Endothelial cell of umbilical vein (primary cell): ENCODE measurements around the gene ARSJ. TPM values are rescaled to one million over a fixed set of nuclear protein-coding genes. Genes with fewer than 3 reads are reported as not detected.

Experiments
- BruUV-seq: library from RNA; stranded (reverse); fragments of 400-500 nt; replicated peaks from 2 replicates; lab custom pipeline; 2021; lab: Mats Ljungman, UMichigan
- CTCF ChIA-PET: fragments of 300-600, 350-600 bp; sonication (Branson Sonifier 250); formaldehyde crosslinking; loops from one replicate; lab custom pipeline; 2021; ENCODE audit warnings: antibody characterized with exemption, inconsistent platforms; lab: Charles Lee
- POLR2A ChIA-PET: fragments of 300-600, 350-600 bp; sonication (Branson Sonifier 250); formaldehyde crosslinking; loops from one replicate; lab custom pipeline; 2021; ENCODE audit warnings: antibody characterized with exemption, inconsistent platforms; lab: Charles Lee
- DNase-seq: peaks from one replicate; pipeline ENCODE4 v3.0.0-alpha.2; 2011; ENCODE audit warnings: low read depth, low spot score
- FAIRE-seq: peaks from 2 replicates; lab custom pipeline; 2011; peaks lifted over from hg19 to GRCh38; lab: Jason Lieb, UNC
- H2AFZ ChIP-seq: 2 replicates; pipeline ENCODE4 v1.6.0; 2012; ENCODE audit warnings: low read depth, low read length, control low read depth, inconsistent platforms
- H3K27ac ChIP-seq: 2 replicates; pipeline ENCODE4 v1.5.1; 2011; ENCODE audit warnings: low read depth, mild to moderate bottlenecking, control low read depth, low read length, moderate library complexity; ENCODE audit not compliant: insufficient read depth
- H3K27me3 ChIP-seq, 2 experiments: 2 replicates each; pipeline versions ENCODE4 v1.6.0 to v1.6.1; 2011; ENCODE audit warnings: low read length in 2 of 2, mixed read lengths in 1 of 2; ENCODE audit not compliant: control insufficient read depth in 2 of 2, insufficient read depth in 2 of 2
- H3K36me3 ChIP-seq, 2 experiments: 2 replicates in 1 of 2; 3 replicates in 1 of 2; pipeline ENCODE4 v1.5.1; 2011; ENCODE audit warnings: low read length in 2 of 2, mild to moderate bottlenecking in 1 of 2, moderate library complexity in 1 of 2; ENCODE audit not compliant: control insufficient read depth in 2 of 2, insufficient read depth in 2 of 2; ENCODE audit errors: extremely low read depth in 1 of 2
- H3K4me1 ChIP-seq: 3 replicates; pipeline ENCODE4 v1.5.1; 2011; ENCODE audit warnings: mild to moderate bottlenecking, low read length; ENCODE audit not compliant: control insufficient read depth, insufficient read depth; ENCODE audit errors: extremely low read depth
- H3K4me2 ChIP-seq: 2 replicates; pipeline ENCODE4 v1.6.1; 2011; ENCODE audit warnings: low read length, control low read depth, mixed read lengths; ENCODE audit not compliant: insufficient read depth
- H3K4me3 ChIP-seq, 3 experiments: fragments of 200-600 bp in 1 of 3; sonication (generic), shearing (Covaris generic) in 1 of 3; replicated peaks in 1 of 3; 2 replicates each; pipeline ENCODE4 v1.5.1; 2011 to 2016; ENCODE audit warnings: control low read depth in 3 of 3, low read length in 3 of 3, mild to moderate bottlenecking in 2 of 3, inconsistent platforms in 1 of 3, low read depth in 1 of 3, moderate library complexity in 1 of 3; ENCODE audit not compliant: insufficient read depth in 1 of 3
- H3K79me2 ChIP-seq: 2 replicates; pipeline ENCODE4 v1.6.0; 2012; ENCODE audit warnings: low read length, inconsistent platforms; ENCODE audit not compliant: control insufficient read depth, insufficient read depth
- H3K9ac ChIP-seq: replicated peaks from 2 replicates; pipeline ENCODE3; 2011; ENCODE audit warnings: low read length, control low read depth; ENCODE audit not compliant: insufficient read depth; ENCODE audit errors: extremely low read depth
- H3K9me1 ChIP-seq: replicated peaks from 3 replicates; pipeline ENCODE4 v1.6.0; 2011; ENCODE audit warnings: mild to moderate bottlenecking, low read length; ENCODE audit not compliant: control insufficient read depth, insufficient read depth; ENCODE audit errors: extremely low read depth
- H3K9me3 ChIP-seq: replicated peaks from 2 replicates; pipeline ENCODE4 v1.5.1; 2012; ENCODE audit warnings: low read length, inconsistent platforms; ENCODE audit not compliant: control insufficient read depth, insufficient read depth
- H4K20me1 ChIP-seq: replicated peaks from 2 replicates; pipeline ENCODE3; 2011; ENCODE audit warnings: mild to moderate bottlenecking, low read length; ENCODE audit not compliant: control insufficient read depth, insufficient read depth; ENCODE audit errors: extremely low read depth
- EZH2 ChIP-seq: IDR thresholded peaks from 2 replicates; pipeline ENCODE4 v1.6.1; 2012; ENCODE audit warnings: borderline replicate concordance, low read depth, mild to moderate bottlenecking, moderate library complexity, low read length, inconsistent platforms; ENCODE audit not compliant: severe bottlenecking
- FOS ChIP-seq: IDR thresholded peaks from 2 replicates; pipeline ENCODE4 v1.6.1; 2011; ENCODE audit warnings: mild to moderate bottlenecking, low read length, moderate library complexity, borderline replicate concordance; ENCODE audit not compliant: insufficient read depth
- GATA2 ChIP-seq: IDR thresholded peaks from 2 replicates; pipeline ENCODE4 v1.7.0; 2011; ENCODE audit warnings: low read depth, mild to moderate bottlenecking, moderate library complexity, mixed read lengths, low read length; ENCODE audit not compliant: insufficient read length, insufficient read depth
- JUN ChIP-seq: IDR thresholded peaks from 2 replicates; pipeline ENCODE4 v1.6.1; 2011; ENCODE audit warnings: borderline replicate concordance, low read depth; ENCODE audit not compliant: insufficient read length, insufficient read depth
- MYC ChIP-seq: IDR thresholded peaks from one replicate; pipeline ENCODE4 v1.6.1; 2011; ENCODE audit warnings: mild to moderate bottlenecking, low read depth, low read length
- POLR2A ChIP-seq: IDR thresholded peaks from 2 replicates; pipeline ENCODE4 v1.6.1; 2012; ENCODE audit warnings: low read depth, mild to moderate bottlenecking, control low read depth, low read length
- POLR2AphosphoS5 ChIP-seq: IDR thresholded peaks from 2 replicates; pipeline ENCODE4 v1.6.1; 2012; ENCODE audit warnings: low read depth, mild to moderate bottlenecking, control low read depth, low read length, moderate library complexity; ENCODE audit not compliant: insufficient read depth
- dilution Hi-C: fragments of 300-500 bp; cut with MboI; formaldehyde crosslinking; loops from one replicate; pipeline ENCODE4 v1.15.0; 2019; ENCODE audit warnings: low sequenced_read_pairs; ENCODE audit not compliant: extremely low pct_ligation_motif_present
- intact Hi-C: fragments of 100-400 bp; cut with micrococcal nuclease; formaldehyde crosslinking; loops from one replicate; pipeline ENCODE4 v1.10.0; 2022
- polyA plus RNA-seq, 4 experiments: library from polyadenylated mRNA; depleted of rRNA in 3 of 4; stranded (reverse) in 3 of 4; unstranded in 1 of 4; fragments of >200 nt; gene quantifications; 2 replicates each; pipeline versions ENCODE4 v1.2.1 to v1.2.3, GENCODE V29; 2011 to 2012; ENCODE audit warnings: missing spikeins in 1 of 4
- total RNA-seq: library from RNA; stranded (reverse); gene quantifications from 2 replicates; pipeline ENCODE4 v1.2.3, GENCODE V29; 2021
- TF ChIP-seq, protein P1 (sequence below): IDR thresholded peaks from 2 replicates; pipeline ENCODE4 v1.6.1; 2011; ENCODE audit not compliant: insufficient read depth, insufficient read length
- TF ChIP-seq, protein P2 (sequence below), 2 donors: IDR thresholded peaks; 1 replicate in 1 of 2; 2 replicates in 1 of 2; pipeline ENCODE4 v1.5.1; 2011; ENCODE audit warnings: low read length in 2 of 2, mild to moderate bottlenecking in 2 of 2, moderate library complexity in 2 of 2, control low read depth in 1 of 2, inconsistent platforms in 1 of 2, low read depth in 1 of 2; ENCODE audit not compliant: insufficient read depth in 1 of 2; ENCODE audit errors: extremely low read depth in 1 of 2

Gene ARSJ
- total and polyA plus RNA-seq, 2 donors (not counting 3 experiments of a cell fraction or from before 2014, with no cell fraction given): 21.9 to 50.0 TPM

DNA sequence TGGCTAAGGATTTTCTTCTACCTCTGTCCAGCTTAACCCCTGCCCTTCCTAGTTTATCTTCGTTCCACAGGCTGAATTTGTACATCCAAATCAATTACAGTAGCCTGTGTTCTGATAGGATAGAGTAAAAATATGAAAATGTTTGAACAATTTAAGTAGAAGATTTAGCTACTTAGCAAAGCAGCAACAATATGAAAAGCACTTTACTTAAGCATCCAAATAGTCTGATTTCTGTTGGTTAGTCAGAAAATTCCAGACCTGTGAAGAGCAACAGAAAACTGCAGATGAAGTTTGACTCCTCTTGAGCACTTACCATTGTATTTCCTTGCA is 2.0 kb downstream of the ARSJ start:
- POLR2A ChIA-PET: no interaction called here
- TF ChIP-seq, protein P1, sequence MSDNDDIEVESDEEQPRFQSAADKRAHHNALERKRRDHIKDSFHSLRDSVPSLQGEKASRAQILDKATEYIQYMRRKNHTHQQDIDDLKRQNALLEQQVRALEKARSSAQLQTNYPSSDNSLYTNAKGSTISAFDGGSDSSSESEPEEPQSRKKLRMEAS: no peak
- no peak for TF ChIP-seq MYC
- TF ChIP-seq, protein P2, sequence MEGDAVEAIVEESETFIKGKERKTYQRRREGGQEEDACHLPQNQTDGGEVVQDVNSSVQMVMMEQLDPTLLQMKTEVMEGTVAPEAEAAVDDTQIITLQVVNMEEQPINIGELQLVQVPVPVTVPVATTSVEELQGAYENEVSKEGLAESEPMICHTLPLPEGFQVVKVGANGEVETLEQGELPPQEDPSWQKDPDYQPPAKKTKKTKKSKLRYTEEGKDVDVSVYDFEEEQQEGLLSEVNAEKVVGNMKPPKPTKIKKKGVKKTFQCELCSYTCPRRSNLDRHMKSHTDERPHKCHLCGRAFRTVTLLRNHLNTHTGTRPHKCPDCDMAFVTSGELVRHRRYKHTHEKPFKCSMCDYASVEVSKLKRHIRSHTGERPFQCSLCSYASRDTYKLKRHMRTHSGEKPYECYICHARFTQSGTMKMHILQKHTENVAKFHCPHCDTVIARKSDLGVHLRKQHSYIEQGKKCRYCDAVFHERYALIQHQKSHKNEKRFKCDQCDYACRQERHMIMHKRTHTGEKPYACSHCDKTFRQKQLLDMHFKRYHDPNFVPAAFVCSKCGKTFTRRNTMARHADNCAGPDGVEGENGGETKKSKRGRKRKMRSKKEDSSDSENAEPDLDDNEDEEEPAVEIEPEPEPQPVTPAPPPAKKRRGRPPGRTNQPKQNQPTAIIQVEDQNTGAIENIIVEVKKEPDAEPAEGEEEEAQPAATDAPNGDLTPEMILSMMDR (IDR thresholded peaks at IDR 0.05; ENCODE audit: extremely low read depth in 1 of 2, insufficient read depth in 1 of 2, low read depth in 1 of 2, low read length in 2 of 2): no peak
- no peak for TF ChIP-seq FOS
- no peak for TF ChIP-seq POLR2A
- TF ChIP-seq POLR2AphosphoS5: no peak
- TF ChIP-seq JUN: no peak
- no peak for TF ChIP-seq GATA2
- no peak for TF ChIP-seq EZH2
- Histone ChIP-seq H3K4me3 (peak overlapping the region; percentile 92 to 98 (median 97)), H3K4me1 (peaks cover 18% of the 10 kb centered on the region), H2AFZ (no peak overlapping the region), H4K20me1 (no peaks in the 10 kb centered on the region), H3K79me2 (peaks cover 85% of the 10 kb centered on the region), H3K9me1 (no peaks in the 10 kb centered on the region), H3K9ac (peak overlapping the region; percentile 93), H3K36me3 (no peaks in the 10 kb centered on the region), H3K4me2 (peak overlapping the region; percentile 95), H3K27ac (peak overlapping the region; percentile 92), H3K9me3 (no peaks in the 10 kb centered on the region), H3K27me3 (no peaks in the 10 kb centered on the region)
- no TSS peak for BruUV-seq
- FAIRE-seq (no peak), DNase-seq (peak; percentile 73)
- CTCF ChIA-PET: interaction anchor here (0.9 to 2.1 kb wide), 4 partner anchors 19 to 582 kb away, joined by 3 to 9 read pairs (median 4); no protein-coding TSS in a partner anchor
- intact Hi-C loops: loop anchor here (1.0 to 10.0 kb wide), 3 partner anchors 18 to 510 kb away; no protein-coding TSS in a partner anchor
- dilution Hi-C loops: no loop called here
